AG08395 (cell line): ENCODE data around the gene ZSWIM1.
A peak's percentile ranks its signal among the peaks of the same experiment; 100 is the strongest.

Source experiments
- DNase-seq: peaks from one replicate; pipeline ENCODE4 v3.0.0; 2012; ENCODE audit warnings: mixed read lengths, low spot score

ZSWIM1 gene

DNA sequence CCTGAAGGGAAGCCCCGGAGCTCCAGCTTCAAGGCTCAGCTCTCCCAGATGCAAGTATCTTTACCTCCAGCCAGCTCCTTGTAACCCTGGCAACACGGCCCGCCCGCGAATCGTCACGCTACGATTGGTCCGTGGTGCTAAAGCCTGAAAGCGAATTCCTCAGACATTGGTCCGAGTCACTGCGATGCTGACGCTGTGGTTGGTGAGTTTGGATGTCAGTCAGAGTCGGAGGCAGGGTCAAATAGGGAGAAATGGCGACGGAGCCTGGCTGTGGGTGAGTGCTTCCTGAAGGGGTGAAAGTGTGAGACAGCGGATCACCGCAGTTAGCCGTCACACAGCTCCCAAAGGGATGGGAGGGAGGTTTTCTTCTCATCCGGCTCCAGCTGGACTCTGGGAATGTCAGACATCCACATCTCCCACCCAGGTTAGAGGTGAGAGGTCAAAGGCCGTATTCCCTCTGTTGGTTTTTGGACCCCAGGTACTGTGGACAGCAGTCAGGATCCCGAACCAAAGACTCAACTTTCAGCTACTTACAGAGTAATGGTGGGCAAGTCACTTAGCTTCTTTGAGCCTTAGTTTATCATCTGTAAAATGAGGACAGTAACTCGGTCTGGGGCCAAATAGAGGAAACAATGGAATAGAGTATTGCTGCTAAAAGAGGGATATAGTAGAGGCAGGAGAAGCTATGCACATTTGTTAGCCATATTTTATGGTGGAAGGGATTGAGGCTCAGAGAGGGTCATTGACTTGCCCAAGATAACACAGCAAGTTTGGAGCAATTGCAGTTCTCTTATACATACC lies at the start of gene ZSWIM1:
ZSWIM1 (plus strand) TSS at position 240 of the 801 bp plus-strand sequence. CDS start 1,366 bp downstream, outside the sequence.
- DNase-seq, result peak; percentile 100

- DNase-seq, result no peak
Measured at GRCh38 chr20:45832619-45833018, 48.4 kb upstream of the ZSWIM1 start.

DNA sequence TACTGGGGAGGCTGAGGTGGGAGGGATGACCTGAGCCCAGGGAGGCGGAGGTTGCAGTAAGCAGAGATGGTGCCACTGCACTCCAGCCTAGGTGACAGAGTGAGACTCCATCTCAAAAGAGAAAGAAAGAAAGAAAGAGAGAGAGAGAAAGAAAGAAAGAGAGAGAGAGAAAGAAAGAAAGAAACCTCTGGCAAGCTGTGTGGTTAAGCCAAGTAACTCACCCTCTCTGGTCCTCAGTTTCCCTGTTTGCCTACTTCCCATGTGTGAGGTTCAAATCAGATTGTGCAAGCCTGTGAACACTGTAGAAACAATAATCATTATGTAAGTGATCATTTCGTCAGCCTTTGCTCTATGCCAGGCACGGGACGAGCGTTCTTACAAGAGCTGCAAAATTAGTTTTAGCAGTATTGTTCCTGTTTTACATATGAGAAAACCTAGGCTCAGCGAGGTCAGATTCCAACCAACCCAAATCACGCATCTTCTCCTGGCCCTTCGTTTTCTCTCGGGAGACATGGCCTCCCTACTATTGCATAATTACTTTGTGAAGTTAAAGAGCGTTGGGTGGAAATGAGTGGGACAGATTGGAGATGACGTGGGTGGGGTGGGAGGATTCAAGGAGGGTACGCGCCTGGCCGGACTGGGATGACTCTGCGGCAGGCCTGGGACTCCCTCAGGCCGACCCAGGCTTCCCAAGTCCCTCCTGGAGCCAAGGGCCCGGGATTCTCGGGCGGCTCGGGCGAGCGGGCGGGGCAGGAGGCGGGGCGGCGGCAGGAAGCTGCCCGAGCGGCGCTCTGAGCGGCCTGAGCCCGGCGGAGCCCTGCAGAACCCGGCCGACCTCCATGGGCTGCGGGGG lies 47.8 kb upstream of the ZSWIM1 start, which contains the start of gene SNX21:
SNX21 (plus strand) TSS at position 770 of the 853 bp plus-strand sequence. CDS start 121 bp downstream, outside the sequence.
- peak; percentile 94 for DNase-seq

- peak; percentile 79 for DNase-seq
Measured at GRCh38 chr20:45833883-45834796, 46.9 kb upstream of the ZSWIM1 start.

DNA sequence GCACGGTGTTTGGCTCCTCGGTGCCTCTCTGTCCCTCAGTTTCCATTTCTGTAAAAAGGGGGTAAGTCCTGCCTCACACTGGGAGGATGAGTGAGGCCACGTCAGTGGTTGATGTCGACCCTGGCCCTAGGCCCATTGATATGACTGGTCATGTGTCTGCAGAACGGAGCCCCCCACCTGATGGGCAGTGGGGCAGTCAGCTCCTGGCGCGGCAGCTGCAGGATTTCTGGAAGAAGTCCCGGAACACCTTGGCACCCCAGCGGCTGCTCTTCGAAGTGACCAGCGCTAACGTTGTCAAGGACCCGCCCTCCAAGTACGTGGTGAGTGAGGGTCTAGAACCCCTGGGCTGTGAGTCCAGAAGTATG lies 46.2 kb upstream of the ZSWIM1 start:
- no peak for DNase-seq

- no peak for DNase-seq
Measured at GRCh38 chr20:45835329-45835765, 45.7 kb upstream of the ZSWIM1 start.

GRCh38 chr20:45835825-45836224 lies 45.2 kb upstream of the ZSWIM1 start:
- peak; percentile 93 for DNase-seq

- no peak for DNase-seq
Measured at GRCh38 chr20:45836841-45837240, 44.2 kb upstream of the ZSWIM1 start.

- DNase-seq, result no peak
Measured at GRCh38 chr20:45840700-45841198, 40.3 kb upstream of the ZSWIM1 start.

- no peak for DNase-seq
Measured at GRCh38 chr20:45841407-45842129, 39.5 kb upstream of the ZSWIM1 start.

- DNase-seq, result peak; percentile 61
Measured at GRCh38 chr20:45842169-45842812, 38.7 kb upstream of the ZSWIM1 start.

GRCh38 chr20:45843506-45843905 lies 37.5 kb upstream of the ZSWIM1 start:
- no peak for DNase-seq

- no peak for DNase-seq
Measured at GRCh38 chr20:45845452-45845851, 35.6 kb upstream of the ZSWIM1 start.

- no peak for DNase-seq
Measured at GRCh38 chr20:45848421-45848820, 32.6 kb upstream of the ZSWIM1 start.

- no peak for DNase-seq
Measured at GRCh38 chr20:45848969-45849582, 32.0 kb upstream of the ZSWIM1 start.

- no peak for DNase-seq
Measured at GRCh38 chr20:45850238-45850637, 30.8 kb upstream of the ZSWIM1 start.

GRCh38 chr20:45850926-45851325 lies 30.1 kb upstream of the ZSWIM1 start:
- no peak for DNase-seq

DNA sequence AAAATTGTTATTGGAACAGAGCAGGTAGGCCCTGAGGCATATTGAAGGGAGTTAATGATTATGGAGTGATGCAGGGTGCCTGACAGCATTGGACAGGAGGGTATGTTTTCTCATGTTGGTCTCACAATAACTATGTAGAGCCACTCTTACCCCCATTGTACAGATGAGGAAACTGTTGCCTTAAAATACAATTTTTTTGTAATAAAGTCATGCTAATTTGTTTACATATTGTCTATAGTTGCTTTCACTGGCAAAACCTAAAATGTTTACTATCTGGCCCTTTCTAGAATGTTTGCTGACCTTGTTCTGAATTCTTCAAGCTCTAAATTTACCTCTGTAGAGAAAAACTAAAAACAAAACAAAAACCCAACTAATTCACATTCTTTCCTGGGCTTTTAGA lies 29.5 kb upstream of the ZSWIM1 start:
- DNase-seq, result no peak

DNA sequence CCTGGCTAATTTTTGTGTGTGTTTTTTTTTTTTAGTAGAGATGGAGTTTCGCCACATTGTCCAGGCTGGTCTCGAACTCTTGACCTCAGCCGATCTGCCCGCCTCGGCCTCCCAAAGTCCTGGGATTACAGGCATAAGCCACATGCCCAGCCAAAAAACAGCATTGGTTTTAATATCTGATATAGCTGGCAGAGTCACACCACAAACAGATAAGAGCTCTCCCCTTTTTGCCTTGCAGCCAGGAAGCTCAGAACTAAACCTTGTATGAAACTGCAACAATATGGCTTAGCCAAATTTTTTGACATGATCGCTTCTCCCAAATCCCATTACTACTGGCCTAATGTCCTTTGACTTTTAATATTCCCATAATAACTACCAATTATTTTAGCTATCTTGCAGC lies 28.7 kb upstream of the ZSWIM1 start:
- no peak for DNase-seq

- DNase-seq, result no peak
Measured at GRCh38 chr20:45853484-45853883, 27.5 kb upstream of the ZSWIM1 start.
